GM18907 (cell line): ENCODE data around the gene PAQR3.
A peak's percentile ranks its signal among the peaks of the same experiment; 100 is the strongest.
"Not testable (repeated sequence)": the region's sequence is repeated elsewhere in the genome, so short reads cannot be mapped to it uniquely, and the experiment has no call there.

Experiments used
- ATAC-seq: cut with Tn5 transposase; IDR thresholded peaks from one replicate; pipeline ENCODE4 v1.9.1; 2021; ENCODE audit warnings: mild to moderate bottlenecking, moderate library complexity; ENCODE audit not compliant: unreplicated experiment

The PAQR3 gene

GRCh38 chr4:78928835-78929234 is 10.4 kb downstream of the PAQR3 start:
- no peak for ATAC-seq

DNA sequence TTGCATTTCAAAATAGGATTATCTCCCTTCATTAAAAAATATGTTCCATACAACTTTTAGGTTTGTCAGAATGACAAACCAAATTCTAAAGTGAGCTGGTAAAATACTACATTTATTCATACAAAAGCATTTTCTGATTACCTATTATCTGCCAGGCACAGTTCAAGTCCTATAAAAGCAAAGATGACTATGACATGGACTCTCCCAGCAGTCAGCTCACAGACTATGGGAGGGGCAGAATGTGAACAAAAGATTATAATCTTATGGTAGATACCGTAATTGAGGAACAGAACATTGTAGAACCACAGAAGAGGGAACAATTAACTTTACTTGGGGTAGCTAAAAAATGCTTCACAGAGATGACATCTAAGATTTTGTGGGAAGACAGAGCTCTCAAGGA is 12.4 kb downstream of the PAQR3 start:
- ATAC-seq: no peak

DNA sequence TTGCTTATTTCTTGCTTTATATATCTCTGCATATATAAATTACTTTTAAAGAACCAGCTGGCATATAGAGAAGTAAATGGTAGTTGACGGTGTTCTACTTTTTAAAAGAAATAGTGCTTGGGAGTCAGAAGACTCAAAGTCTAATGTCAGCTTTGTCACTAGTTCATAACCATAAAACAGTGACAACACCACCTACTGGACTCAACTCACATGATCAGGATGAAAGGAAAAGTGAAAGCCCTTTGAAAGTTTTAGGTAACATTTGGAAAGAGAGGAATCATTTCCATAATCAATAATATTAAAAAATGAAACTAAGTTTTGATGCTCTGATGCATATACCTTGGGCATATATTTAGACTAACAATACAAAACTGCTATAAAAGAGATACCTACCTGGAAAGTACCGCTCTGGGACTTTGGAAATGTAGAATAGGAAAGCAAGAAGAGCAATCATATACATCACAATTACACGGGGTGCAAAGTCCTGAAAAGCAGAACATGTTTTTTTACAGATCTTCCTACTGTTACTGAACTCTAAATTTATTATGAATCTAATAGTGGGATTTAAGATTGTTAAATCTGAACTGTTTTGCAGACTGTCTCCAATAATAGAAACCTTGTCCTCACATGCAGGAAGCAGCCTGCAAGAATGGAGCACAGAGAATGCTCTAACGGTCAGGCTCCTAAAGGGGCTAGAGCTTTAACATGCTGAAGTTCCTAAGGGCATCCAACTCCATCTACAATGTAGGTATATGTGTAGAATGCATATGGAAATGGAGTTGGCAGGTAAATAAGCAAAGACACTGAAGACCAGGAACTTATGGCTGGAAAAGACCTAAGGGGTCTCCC is 15.6 kb downstream of the PAQR3 start:
- peak; percentile 64 for ATAC-seq

GRCh38 chr4:78922207-78922606 is 17.0 kb downstream of the PAQR3 start:
- ATAC-seq: no peak

DNA sequence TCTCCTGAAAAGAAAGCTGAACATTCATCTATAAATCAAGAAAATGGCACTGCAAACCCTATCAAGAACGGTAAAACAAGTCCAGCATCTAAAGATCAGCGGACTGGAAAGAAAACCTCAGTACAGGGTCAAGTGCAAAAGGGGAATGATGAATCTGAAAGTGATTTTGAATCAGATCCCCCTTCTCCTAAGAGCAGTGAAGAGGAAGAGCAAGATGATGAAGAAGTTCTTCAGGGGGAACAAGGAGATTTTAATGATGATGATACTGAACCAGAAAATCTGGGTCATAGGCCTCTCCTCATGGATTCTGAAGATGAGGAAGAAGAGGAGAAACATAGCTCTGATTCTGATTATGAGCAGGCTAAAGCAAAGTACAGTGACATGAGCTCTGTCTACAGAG is 28.6 kb downstream of the PAQR3 start:
- ATAC-seq: no peak

GRCh38 chr4:78908974-78909373 is 30.3 kb downstream of the PAQR3 start:
- ATAC-seq: not testable (repeated sequence)

DNA sequence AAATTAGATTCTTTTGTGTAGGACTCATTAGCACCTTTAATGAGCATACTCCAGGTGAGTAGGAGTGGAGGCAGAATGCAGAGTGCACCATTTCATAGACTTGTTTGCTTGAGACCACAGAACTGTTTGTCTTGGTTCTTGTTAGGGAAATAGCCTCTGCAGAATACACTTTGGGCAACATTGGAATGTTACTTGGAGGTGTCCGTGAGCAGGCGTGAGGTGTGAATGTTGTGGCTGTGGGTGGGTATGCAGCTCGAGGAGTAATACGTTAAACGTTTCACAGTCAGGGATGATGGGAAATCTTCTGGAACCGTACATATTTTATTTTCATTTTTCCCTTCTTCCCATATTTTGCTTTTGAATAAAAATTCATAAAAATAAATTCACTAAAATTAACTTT is 31.6 kb downstream of the PAQR3 start:
- no peak for ATAC-seq

DNA sequence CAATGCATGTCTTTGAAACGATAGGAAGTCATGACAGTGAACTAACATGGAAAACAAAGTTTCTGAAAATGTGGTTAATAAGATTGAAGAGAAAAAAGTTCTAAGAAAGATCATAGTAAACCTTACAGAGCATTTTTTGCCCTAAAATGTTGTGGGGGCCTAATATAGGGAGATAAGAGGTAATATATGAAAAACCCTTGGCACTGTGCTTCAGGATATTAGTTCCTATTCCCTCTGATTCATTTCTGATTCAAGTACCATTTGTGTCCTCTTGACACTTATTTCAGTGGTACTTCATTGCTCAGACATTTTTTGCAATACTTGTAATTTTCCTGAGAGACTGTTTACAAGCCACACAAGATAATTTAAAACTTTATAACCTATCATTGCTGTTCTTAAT is 35.1 kb downstream of the PAQR3 start:
- ATAC-seq: no peak

- ATAC-seq: no peak
Observed at GRCh38 chr4:78902298-78902697, 36.9 kb downstream of the PAQR3 start.

GRCh38 chr4:78901882-78902281 is 37.4 kb downstream of the PAQR3 start:
- no peak for ATAC-seq

DNA sequence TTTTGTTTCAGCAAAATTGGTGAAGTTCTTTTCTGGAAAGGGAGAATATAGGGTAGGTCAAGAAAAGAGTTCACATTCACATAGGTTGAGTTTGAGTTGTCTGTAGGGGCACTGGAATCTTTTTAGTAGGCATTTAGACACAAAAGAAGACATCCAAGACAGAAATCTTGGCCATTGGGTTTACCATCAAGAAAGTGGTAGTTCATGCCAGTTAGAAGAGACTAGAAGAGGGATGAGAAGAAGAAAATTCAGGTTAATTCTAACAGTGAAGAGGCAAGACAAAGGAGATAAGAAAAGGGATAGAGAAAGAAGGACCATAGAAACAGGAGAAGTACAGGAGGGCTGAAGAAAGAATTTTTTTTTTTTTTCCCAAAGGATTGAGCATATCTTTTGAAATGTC is 39.9 kb downstream of the PAQR3 start:
- ATAC-seq: no peak

GRCh38 chr4:78889955-78890354 is 49.3 kb downstream of the PAQR3 start:
- no peak for ATAC-seq

DNA sequence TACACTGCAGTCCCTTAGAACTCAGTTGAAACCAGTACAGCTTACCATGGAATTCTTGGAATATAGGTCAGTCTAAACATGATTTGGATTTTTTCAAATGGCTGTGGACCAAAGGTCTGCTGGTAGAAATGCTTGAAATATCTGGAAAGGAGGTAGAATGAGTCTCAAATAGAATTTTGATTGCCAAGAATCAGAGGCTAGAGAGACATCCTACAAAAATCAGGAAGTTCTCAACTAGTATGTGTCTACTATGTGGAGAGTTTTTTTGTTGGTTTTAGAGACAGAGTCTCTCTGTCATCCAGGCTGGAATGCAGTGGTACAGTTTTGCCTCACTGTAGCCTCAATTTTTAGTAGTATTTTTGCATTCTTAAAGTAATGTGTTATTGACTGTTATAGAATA is 53.6 kb downstream of the PAQR3 start:
- ATAC-seq: no peak

DNA sequence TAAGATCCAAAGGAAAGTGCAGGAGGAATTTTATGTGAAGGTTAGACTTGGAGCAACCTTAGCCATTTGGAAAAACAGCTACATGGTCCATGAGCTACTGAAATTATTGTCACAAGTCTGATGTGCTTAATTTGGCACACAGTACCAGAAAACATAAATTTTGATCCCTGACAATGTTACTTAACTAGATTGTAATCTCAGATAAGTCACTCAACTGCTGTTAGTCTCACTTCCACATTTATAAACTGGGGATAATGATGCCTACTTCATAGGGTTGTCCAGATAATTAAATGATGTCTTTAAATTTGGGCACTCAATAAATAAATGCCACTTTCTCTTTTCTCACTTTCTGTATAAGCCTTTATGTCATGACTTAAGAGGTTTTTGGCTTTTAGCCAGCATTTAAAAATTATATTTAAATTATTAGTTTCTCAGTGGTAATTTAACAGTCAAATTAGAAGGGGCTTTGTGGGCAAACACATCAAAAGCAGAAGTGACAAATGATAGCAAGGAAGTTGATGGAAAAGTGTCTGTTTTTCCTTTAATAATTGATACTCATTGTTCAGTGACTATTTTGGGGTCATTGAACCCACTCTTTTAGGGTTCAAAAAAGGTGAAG is 58.3 kb downstream of the PAQR3 start:
- no peak for ATAC-seq

DNA sequence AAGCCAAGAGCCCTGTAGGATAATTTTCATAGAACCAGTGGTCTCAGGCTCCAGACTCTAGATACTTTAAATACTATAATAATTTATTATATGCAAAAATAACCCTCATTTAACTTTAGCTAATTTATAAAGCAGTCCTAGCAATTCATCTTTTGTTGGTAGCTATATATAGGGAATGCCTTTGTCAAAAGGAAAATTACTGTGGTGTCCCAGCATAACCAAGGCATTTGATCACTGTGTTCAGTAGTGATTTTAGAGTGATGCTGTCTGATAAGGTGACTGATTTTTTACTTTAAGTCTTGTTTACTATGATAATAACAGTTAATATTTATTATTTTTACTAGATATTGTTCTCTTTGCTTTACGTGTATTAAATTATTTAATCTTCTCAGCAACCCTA is 61.2 kb downstream of the PAQR3 start:
- no peak for ATAC-seq

GRCh38 chr4:78876568-78877320 is 62.5 kb downstream of the PAQR3 start:
- ATAC-seq: no peak

DNA sequence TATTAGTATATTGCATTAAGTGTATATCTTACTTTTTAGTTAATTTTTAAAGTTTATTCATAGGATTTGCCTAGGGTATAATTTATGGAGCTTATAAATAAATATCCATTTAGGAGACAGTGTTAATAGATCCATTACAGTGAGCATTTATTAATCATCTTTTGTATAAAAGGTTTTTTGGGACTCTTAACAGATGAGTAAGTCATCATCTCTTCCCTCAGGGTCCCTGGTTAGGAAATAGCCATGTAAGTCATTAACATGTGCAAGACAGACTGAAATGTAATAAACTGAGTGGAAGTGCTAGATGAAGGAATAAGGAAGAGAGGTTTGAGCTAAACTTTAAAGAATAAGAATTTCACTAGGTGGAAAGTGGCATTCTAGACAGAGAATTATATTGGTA is 69.2 kb downstream of the PAQR3 start:
- no peak for ATAC-seq

GRCh38 chr4:78868712-78869111 is 70.5 kb downstream of the PAQR3 start:
- not testable (repeated sequence) for ATAC-seq

DNA sequence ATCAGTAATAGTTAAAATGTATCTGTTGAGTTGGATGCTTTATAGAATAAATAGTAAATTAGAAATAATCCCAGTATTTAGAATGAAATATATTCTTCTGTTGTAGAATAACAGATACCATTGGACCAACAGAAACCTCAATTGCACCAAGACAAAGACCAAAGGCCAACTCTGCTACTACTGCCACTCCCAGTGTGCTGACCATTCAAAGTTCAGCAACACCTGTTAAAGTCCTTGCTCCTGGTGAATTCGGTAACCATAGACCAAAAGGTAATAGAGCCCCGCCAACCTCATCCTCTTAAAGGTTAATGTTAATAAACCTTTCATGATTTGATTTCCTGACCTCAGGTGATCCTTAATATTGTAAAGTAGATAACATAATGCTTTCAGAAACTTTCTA is 73.8 kb downstream of the PAQR3 start:
- ATAC-seq: no peak

- ATAC-seq: peak; percentile 70
Observed at GRCh38 chr4:78864405-78865024, 74.7 kb downstream of the PAQR3 start.

- ATAC-seq: peak; percentile 13
Observed at GRCh38 chr4:78863991-78864390, 75.2 kb downstream of the PAQR3 start.
